Small intestine (tissue), 7 donors: ENCODE results near the gene RIMBP2. TPM values are rescaled to one million over a fixed set of nuclear protein-coding genes. Genes with fewer than 3 reads are reported as not detected.
"Not testable (repeated sequence)": the region's sequence is repeated elsewhere in the genome, so short reads cannot be mapped to it uniquely, and the experiment has no call there.

Experiments
- DNase-seq, 2 donors: peaks; one replicate each; pipeline versions ENCODE4 v3.0.0 to v3.0.0-alpha.2; 2013
- FAIRE-seq: peaks from 2 replicates; lab custom pipeline; 2012; peaks lifted over from hg19 to GRCh38; lab: Jason Lieb, UNC
- H3K27ac ChIP-seq, 3 donors: one replicate each; pipeline ENCODE4 v1.5.1; 2013; ENCODE audit warnings: low read length in 2 of 3, mild to moderate bottlenecking in 2 of 3, control low read depth in 1 of 3, inconsistent platforms in 1 of 3, low read depth in 1 of 3, moderate library complexity in 1 of 3
- H3K27me3 ChIP-seq, 3 donors: one replicate each; pipeline ENCODE4 v1.6.1; 2013; ENCODE audit warnings: low read length in 3 of 3, inconsistent platforms in 1 of 3; ENCODE audit not compliant: control insufficient read depth in 3 of 3, insufficient read depth in 3 of 3
- H3K36me3 ChIP-seq, 3 donors: one replicate each; pipeline ENCODE4 v1.6.1; 2013; ENCODE audit warnings: low read length in 3 of 3, inconsistent platforms in 1 of 3, low read depth in 1 of 3, mild to moderate bottlenecking in 1 of 3, moderate library complexity in 1 of 3; ENCODE audit not compliant: control insufficient read depth in 3 of 3, insufficient read depth in 2 of 3
- H3K4me1 ChIP-seq, 3 donors: one replicate each; pipeline ENCODE4 v1.6.1; 2013; ENCODE audit warnings: low read length in 2 of 3, inconsistent platforms in 1 of 3, low read depth in 1 of 3, mild to moderate bottlenecking in 1 of 3, moderate library complexity in 1 of 3; ENCODE audit not compliant: control insufficient read depth in 3 of 3, insufficient read depth in 2 of 3
- H3K4me3 ChIP-seq, 3 donors: one replicate each; pipeline ENCODE4 v1.5.1; 2013; ENCODE audit warnings: low read length in 3 of 3, control low read depth in 1 of 3, inconsistent platforms in 1 of 3, low read depth in 1 of 3, mild to moderate bottlenecking in 1 of 3, moderate library complexity in 1 of 3
- H3K9me3 ChIP-seq, 2 donors: one replicate each; pipeline ENCODE4 v1.6.1; 2013; ENCODE audit warnings: low read depth in 1 of 2, low read length in 1 of 2; ENCODE audit not compliant: control insufficient read depth in 2 of 2, insufficient read depth in 1 of 2
- WGBS, 3 donors: extraction: QIAGEN DNeasy Blood & Tissue Kit; methylation state at CpG; one replicate each; pipeline ENCODE4 v1.1.7; 2013; 5-methylcytosine and 5-hydroxymethylcytosine counted together
- polyA plus RNA-seq, 4 donors: library from polyadenylated mRNA; stranded (reverse) in 3 of 4; unstranded in 1 of 4; fragments of 200-250 nt in 3 of 4; fragments of 120-200 nt in 1 of 4; gene quantifications; one replicate each; pipeline versions ENCODE4 v1.2.1 to v1.2.3, GENCODE V29; 2013
- donor health status: healthy with polysubstance abuse.
- donor health status: control.
- donor health status: control.
- donor health status: Bipolar disorder and iron deficiency.
- donor health status: healthy.

The RIMBP2 gene
- polyA plus RNA-seq, 4 donors, result 0.22 to 12.2 (median 2.3) TPM

GRCh38 chr12:130591736-130592135 is 124.4 kb downstream of the RIMBP2 start:
- WGBS, 3 donors, result 57 to 80% (median 71%) methylated on average over 9 of the region's 9 CpGs
- DNase-seq (no peak), FAIRE-seq (no peak)
- no peaks in the 10 kb centered on the region for H3K27me3 ChIP-seq
- no peak overlapping the region for H3K4me3 ChIP-seq
- H3K27ac ChIP-seq, result no peak overlapping the region
- no peaks in the 10 kb centered on the region for H3K4me1 ChIP-seq
- no peaks in the 10 kb centered on the region for H3K9me3 ChIP-seq
- no peaks in the 10 kb centered on the region for H3K36me3 ChIP-seq

GRCh38 chr12:130590685-130591084 is 125.4 kb downstream of the RIMBP2 start:
- Histone ChIP-seq H3K27me3 (no peaks in the 10 kb centered on the region), H3K9me3 (no peaks in the 10 kb centered on the region), H3K36me3 (no peaks in the 10 kb centered on the region), H3K27ac (no peak overlapping the region), H3K4me3 (no peak overlapping the region), H3K4me1 (no peaks in the 10 kb centered on the region)
- WGBS, 3 donors, result 87 to 89% (median 87%) methylated on average over 12 of the region's 12 CpGs
- no peak for DNase-seq
- FAIRE-seq, result no peak

- no peaks in the 10 kb centered on the region for H3K9me3 ChIP-seq
- no peaks in the 10 kb centered on the region for H3K4me1 ChIP-seq
- H3K27ac ChIP-seq, result no peak overlapping the region
- DNase-seq (no peak), FAIRE-seq (no peak)
- 46 to 49% (median 47%) methylated on average over 11 of the region's 11 CpGs for WGBS, 3 donors
- H3K36me3 ChIP-seq, result no peaks in the 10 kb centered on the region
- no peak overlapping the region for H3K4me3 ChIP-seq
- no peaks in the 10 kb centered on the region for H3K27me3 ChIP-seq
These were observed 126.4 kb downstream of the RIMBP2 start for GRCh38 chr12:130589540-130590317.

- H3K36me3 ChIP-seq, result no peaks in the 10 kb centered on the region
These were observed 127.2 kb downstream of the RIMBP2 start for GRCh38 chr12:130588696-130589539.

GRCh38 chr12:130587966-130588365 is 128.1 kb downstream of the RIMBP2 start:
- Histone ChIP-seq H3K27ac (no peak overlapping the region), H3K9me3 (no peaks in the 10 kb centered on the region), H3K4me1 (no peaks in the 10 kb centered on the region), H3K36me3 (no peaks in the 10 kb centered on the region), H3K4me3 (no peak overlapping the region), H3K27me3 (no peaks in the 10 kb centered on the region)
- 86 to 91% (median 89%) methylated on average over 4 of the region's 4 CpGs for WGBS, 3 donors
- no peak for FAIRE-seq
- DNase-seq, result no peak

More at GRCh38 chr12:130588696-130589539, 127.2 kb downstream of the RIMBP2 start:
- no peaks in the 10 kb centered on the region for H3K27me3 ChIP-seq
- FAIRE-seq (no peak), DNase-seq (no peak)
- no peak overlapping the region for H3K27ac ChIP-seq
- no peaks in the 10 kb centered on the region for H3K9me3 ChIP-seq
- 44 to 65% (median 48%) methylated on average over 11 of the region's 11 CpGs for WGBS, 3 donors
- H3K4me1 ChIP-seq, result no peaks in the 10 kb centered on the region
- H3K4me3 ChIP-seq, result no peak overlapping the region

- H3K4me1 ChIP-seq, H3K36me3 ChIP-seq, H3K27me3 ChIP-seq, H3K9me3 ChIP-seq, H3K4me3 ChIP-seq, FAIRE-seq, H3K27ac ChIP-seq, DNase-seq: not testable (repeated sequence)
These were observed 131.6 kb downstream of the RIMBP2 start for GRCh38 chr12:130584475-130584874.

- DNase-seq (no peak), FAIRE-seq (no peak)
- Histone ChIP-seq H3K27ac (no peak overlapping the region), H3K9me3 (no peaks in the 10 kb centered on the region), H3K4me3 (no peak overlapping the region), H3K27me3 (no peaks in the 10 kb centered on the region), H3K36me3 (no peaks in the 10 kb centered on the region), H3K4me1 (no peaks in the 10 kb centered on the region)
- 81 to 92% (median 82%) methylated on average over 3 to 4 of the region's 4 CpGs for WGBS, 3 donors
These were observed 132.3 kb downstream of the RIMBP2 start for GRCh38 chr12:130583800-130584199.

- no peak overlapping the region for H3K27ac ChIP-seq
- DNase-seq (no peak), FAIRE-seq (no peak)
- no peaks in the 10 kb centered on the region for H3K36me3 ChIP-seq
- no peaks in the 10 kb centered on the region for H3K4me1 ChIP-seq
- no peaks in the 10 kb centered on the region for H3K9me3 ChIP-seq
- H3K27me3 ChIP-seq, result no peaks in the 10 kb centered on the region
- no peak overlapping the region for H3K4me3 ChIP-seq
- WGBS, 3 donors, result 77 to 84% (median 80%) methylated on average over 5 of the region's 5 CpGs
These were observed 132.8 kb downstream of the RIMBP2 start for GRCh38 chr12:130583317-130583716.
